WI38 (cell line): ENCODE data around the gene ARFRP1.

ENCODE experiments used
- H3K4me3 ChIP-seq: 2 replicates; pipeline ENCODE4 v1.5.1; 2011; ENCODE audit warnings: low read depth, mild to moderate bottlenecking, control low read depth, low read length
- CTCF ChIP-seq: IDR thresholded peaks from 2 replicates; pipeline ENCODE4 v1.5.1; 2012; ENCODE audit warnings: low read depth, mild to moderate bottlenecking, control low read depth, low read length

Gene ARFRP1

GRCh38 chr20:63664861-63665594, 42.7 kb downstream of the ARFRP1 start:
- no peak for TF ChIP-seq CTCF
- H3K4me3 ChIP-seq: no peak overlapping the region

GRCh38 chr20:63664143-63664851, 43.5 kb downstream of the ARFRP1 start:
- H3K4me3 ChIP-seq: no peak overlapping the region
- TF ChIP-seq CTCF: no peak

GRCh38 chr20:63663332-63664066, 44.3 kb downstream of the ARFRP1 start:
- no peak for TF ChIP-seq CTCF
- H3K4me3 ChIP-seq: no peak overlapping the region

- H3K4me3 ChIP-seq: no peak overlapping the region
- TF ChIP-seq CTCF: no peak
Measured at GRCh38 chr20:63662813-63663189, 45.0 kb downstream of the ARFRP1 start.

GRCh38 chr20:63661959-63662812, 45.6 kb downstream of the ARFRP1 start:
- TF ChIP-seq CTCF: no peak
- no peak overlapping the region for H3K4me3 ChIP-seq

- TF ChIP-seq CTCF: no peak
- H3K4me3 ChIP-seq: no peak overlapping the region
Measured at GRCh38 chr20:63661108-63661507, 46.7 kb downstream of the ARFRP1 start.
